Embryonic facial prominence (tissue), 1 donor: ENCODE measurements around the gene INPP5A.

Source experiments
- DNase-seq: peaks from one replicate; pipeline ENCODE4 v3.0.0-alpha.2; 2016; ENCODE audit errors: extremely low spot score

The INPP5A gene

GRCh38 chr10:132802048-132802447 lies 264.5 kb downstream of the INPP5A start:
- no peak for DNase-seq

- DNase-seq: no peak
Measured at GRCh38 chr10:132802694-132803320, 265.2 kb downstream of the INPP5A start.

- no peak for DNase-seq
Measured at GRCh38 chr10:132803416-132804210, 266.0 kb downstream of the INPP5A start.

GRCh38 chr10:132804287-132804686 lies 266.7 kb downstream of the INPP5A start:
- DNase-seq: no peak

GRCh38 chr10:132804785-132805426 lies 267.3 kb downstream of the INPP5A start:
- no peak for DNase-seq

- DNase-seq: no peak
Measured at GRCh38 chr10:132805599-132805998, 268.0 kb downstream of the INPP5A start.

GRCh38 chr10:132806110-132806509 lies 268.5 kb downstream of the INPP5A start:
- peak; percentile 25 for DNase-seq

- no peak for DNase-seq
Measured at GRCh38 chr10:132806561-132807003, 269.0 kb downstream of the INPP5A start.

- no peak for DNase-seq
Measured at GRCh38 chr10:132807621-132808049, 270.0 kb downstream of the INPP5A start.

- DNase-seq: peak; percentile 42
Measured at GRCh38 chr10:132808383-132809231, 271.0 kb downstream of the INPP5A start.

- DNase-seq: no peak
Measured at GRCh38 chr10:132809232-132810140, 271.9 kb downstream of the INPP5A start.

- DNase-seq: no peak
Measured at GRCh38 chr10:132810141-132810806, 272.7 kb downstream of the INPP5A start.

- no peak for DNase-seq
Measured at GRCh38 chr10:132810807-132811700, 273.5 kb downstream of the INPP5A start.

GRCh38 chr10:132811891-132812481 lies 274.4 kb downstream of the INPP5A start:
- no peak for DNase-seq

- DNase-seq: no peak
Measured at GRCh38 chr10:132812520-132812919, 274.9 kb downstream of the INPP5A start.

GRCh38 chr10:132813001-132813401 lies 275.4 kb downstream of the INPP5A start:
- DNase-seq: no peak

GRCh38 chr10:132813560-132814468 lies 276.2 kb downstream of the INPP5A start:
- DNase-seq: no peak

- no peak for DNase-seq
Measured at GRCh38 chr10:132814469-132814856, 276.9 kb downstream of the INPP5A start.
